Panc1 (cell line): ENCODE data around the gene TCOF1. TPM values are rescaled to one million over a fixed set of nuclear protein-coding genes. Genes with fewer than 3 reads are reported as not detected.

Experiments
- ATAC-seq: fragments of 200-7000 bp; cut with Tn5 transposase; 2 replicates; pipeline ENCODE4 v1.9.1; 2020; ENCODE audit warnings: mild to moderate bottlenecking, moderate library complexity
- BruUV-seq: library from RNA; stranded (reverse); fragments of 400-500 nt; replicated peaks from 2 replicates; lab custom pipeline; 2021; lab: Mats Ljungman, UMichigan
- CTCF ChIA-PET: fragments of 300-600 bp; sonication (Branson Sonifier 250); formaldehyde crosslinking; loops from one replicate; lab custom pipeline; 2022; ENCODE audit warnings: antibody characterized with exemption; lab: Charles Lee
- POLR2A ChIA-PET: fragments of 300-600 bp; sonication (Branson Sonifier 250); formaldehyde crosslinking; loops from one replicate; lab custom pipeline; 2022; ENCODE audit warnings: antibody characterized with exemption; lab: Charles Lee
- DNase-seq: peaks from one replicate; pipeline ENCODE4 v3.0.0-alpha.2; 2010; ENCODE audit warnings: low read depth, low spot score
- H3K27ac ChIP-seq: 2 replicates; pipeline ENCODE4 v1.5.1; 2011; ENCODE audit warnings: mild to moderate bottlenecking, low read length, inconsistent platforms
- H3K27me3 ChIP-seq: fragments of 200-500 bp; sonication (Bioruptor generic); 2 replicates; pipeline ENCODE4 v1.6.0; 2014; ENCODE audit warnings: low read length, inconsistent platforms; ENCODE audit not compliant: control insufficient read depth, insufficient read depth
- H3K36me3 ChIP-seq: fragments of 200-500 bp; sonication (Bioruptor generic); 2 replicates; pipeline ENCODE4 v1.5.1; 2014; ENCODE audit warnings: inconsistent platforms, mild to moderate bottlenecking, low read length, moderate library complexity; ENCODE audit not compliant: control insufficient read depth, insufficient read depth
- H3K4me1 ChIP-seq: 2 replicates; pipeline ENCODE4 v1.5.1; 2011; ENCODE audit warnings: inconsistent platforms, mild to moderate bottlenecking, low read length, moderate library complexity; ENCODE audit not compliant: control insufficient read depth, insufficient read depth
- H3K4me3 ChIP-seq, 2 experiments: 2 replicates each; pipeline ENCODE4 v1.5.1; 2011 to 2012; ENCODE audit warnings: low read depth in 2 of 2, low read length in 2 of 2, mild to moderate bottlenecking in 2 of 2, inconsistent platforms in 1 of 2, moderate library complexity in 1 of 2
- H3K9me3 ChIP-seq: fragments of 200-500 bp; sonication (Bioruptor generic); 2 replicates; pipeline ENCODE4 v1.5.1; 2014; ENCODE audit warnings: low read depth, mild to moderate bottlenecking, inconsistent platforms, low read length, moderate library complexity; ENCODE audit not compliant: control insufficient read depth, insufficient read depth
- CTCF ChIP-seq: fragments of 450-650 bp; IDR thresholded peaks from 2 replicates; pipeline ENCODE4 v1.5.1; 2017; ENCODE audit warnings: mild to moderate bottlenecking
- POLR2AphosphoS5 ChIP-seq: IDR thresholded peaks from 2 replicates; pipeline ENCODE4 v1.6.1; 2012; ENCODE audit warnings: mild to moderate bottlenecking, low read depth, low read length, moderate library complexity
- REST ChIP-seq, 2 experiments: IDR thresholded peaks; 2 replicates each; pipeline ENCODE4 v1.6.1; 2011 to 2012; ENCODE audit warnings: low read depth in 2 of 2, control low read depth in 1 of 2, low read length in 1 of 2, mild to moderate bottlenecking in 1 of 2, moderate library complexity in 1 of 2; ENCODE audit not compliant: insufficient read depth in 1 of 2
- SIN3A ChIP-seq: IDR thresholded peaks from 2 replicates; pipeline ENCODE4 v1.6.1; 2012; ENCODE audit warnings: low read depth, mild to moderate bottlenecking, low read length, moderate library complexity, borderline replicate concordance; ENCODE audit not compliant: insufficient read depth
- TCF7L2 ChIP-seq: IDR thresholded peaks from 2 replicates; pipeline ENCODE4 v1.6.1; 2011; ENCODE audit warnings: mild to moderate bottlenecking, low read depth, low read length, inconsistent platforms
- in situ Hi-C: cut with HindIII; loops from 2 replicates; pipeline ENCODE4 v1.10.0; 2016; ENCODE audit warnings: low sequenced_read_pairs, low pct_unique_long_range_greater_than_20kb
- intact Hi-C: fragments of 100-400 bp; cut with micrococcal nuclease; formaldehyde crosslinking; loops from one replicate; pipeline ENCODE4 v1.10.0; 2022; ENCODE audit not compliant: unreplicated experiment
- total RNA-seq: library from RNA; stranded (reverse); gene quantifications from one replicate; pipeline ENCODE4 v1.2.1, GENCODE V29; 2021; ENCODE audit not compliant: unreplicated experiment

The TCOF1 gene
- total RNA-seq, 1 experiment from 2014 or later = 92.8 TPM

DNA sequence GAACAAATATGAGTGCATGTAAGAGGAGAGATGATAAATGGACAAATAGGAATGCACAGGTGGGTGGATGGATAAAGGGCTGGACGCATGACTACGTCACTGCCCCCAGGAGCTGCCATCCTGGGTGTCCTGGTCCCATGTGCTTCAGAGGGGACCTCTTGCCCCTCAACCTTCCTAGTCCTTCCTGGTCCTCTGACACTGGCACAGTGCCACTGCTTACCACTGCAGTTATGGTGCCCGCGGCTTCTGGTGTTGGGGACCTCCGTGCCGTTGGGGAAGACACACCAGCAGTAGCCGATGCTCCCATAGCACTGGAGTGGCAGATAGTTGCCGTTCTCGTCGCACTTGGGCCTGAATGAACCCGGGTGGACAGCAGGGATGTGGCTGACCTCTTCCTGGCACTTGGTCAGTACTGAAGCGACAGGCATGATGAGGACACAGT is 45.4 kb downstream of the TCOF1 start:
- ChIA-PET POLR2A (no interaction called here), CTCF (no interaction called here)
- no peak overlapping the region for H3K27ac ChIP-seq
- in situ Hi-C loops = no loop called here
- intact Hi-C loops = no loop called here
- BruUV-seq = TSS peak; percentile 54
- no peak overlapping the region for H3K4me3 ChIP-seq
- H3K4me1 ChIP-seq = no peaks in the 10 kb centered on the region
- H3K36me3 ChIP-seq = no peaks in the 10 kb centered on the region
- ATAC-seq = no peak
- no peak for DNase-seq
- H3K9me3 ChIP-seq = no peaks in the 10 kb centered on the region
- TF ChIP-seq TCF7L2 (no peak), REST (IDR thresholded peaks at IDR 0.05; ENCODE audit: insufficient read depth in 1 of 2, low read depth in 2 of 2, low read length in 1 of 2) (no peak), POLR2AphosphoS5 (no peak), SIN3A (no peak), CTCF (no peak)
- no peaks in the 10 kb centered on the region for H3K27me3 ChIP-seq

- CTCF ChIA-PET = no interaction called here
- TF ChIP-seq CTCF (no peak), POLR2AphosphoS5 (no peak), REST (IDR thresholded peaks at IDR 0.05; ENCODE audit: insufficient read depth in 1 of 2, low read depth in 2 of 2, low read length in 1 of 2) (no peak), SIN3A (no peak), TCF7L2 (no peak)
- POLR2A ChIA-PET = no interaction called here
- Histone ChIP-seq H3K4me1 (no peaks in the 10 kb centered on the region), H3K27me3 (no peaks in the 10 kb centered on the region), H3K9me3 (no peaks in the 10 kb centered on the region), H3K27ac (no peak overlapping the region), H3K36me3 (no peaks in the 10 kb centered on the region), H3K4me3 (no peak overlapping the region)
- in situ Hi-C loops (no loop called here), intact Hi-C loops (no loop called here)
- no peak for ATAC-seq
- BruUV-seq = no TSS peak
- DNase-seq = no peak
Observed at GRCh38 chr5:150404121-150404520, 46.6 kb downstream of the TCOF1 start.
